Ectodermal cell (in vitro differentiated cells): ENCODE measurements around the gene KDF1.
A peak's percentile ranks its signal among the peaks of the same experiment; 100 is the strongest.

ENCODE experiments used
- H3K27ac ChIP-seq: 2 replicates; pipeline ENCODE4 v1.7.0; 2013; ENCODE audit warnings: mild to moderate bottlenecking, low read depth, low read length; ENCODE audit not compliant: insufficient read depth, poor library complexity, severe bottlenecking
- H3K27me3 ChIP-seq: 2 replicates; pipeline ENCODE4 v1.7.0; 2013; ENCODE audit warnings: mild to moderate bottlenecking, low read length; ENCODE audit not compliant: insufficient read depth, control insufficient read depth, poor library complexity, severe bottlenecking
- H3K36me3 ChIP-seq: one replicate; pipeline ENCODE4 v1.7.0; 2013; ENCODE audit warnings: low read length; ENCODE audit not compliant: control insufficient read depth, insufficient read depth
- H3K4me1 ChIP-seq: one replicate; pipeline ENCODE4 v1.7.0; 2013; ENCODE audit warnings: low read length; ENCODE audit not compliant: control insufficient read depth, insufficient read depth
- H3K4me3 ChIP-seq: 2 replicates; pipeline ENCODE4 v1.7.0; 2013; ENCODE audit warnings: low read depth, low read length, control low read depth; ENCODE audit not compliant: insufficient read depth
- H3K9me3 ChIP-seq: 2 replicates; pipeline ENCODE4 v1.7.0; 2013; ENCODE audit warnings: mild to moderate bottlenecking, low read length, moderate library complexity; ENCODE audit not compliant: control insufficient read depth
- WGBS, 2 experiments: methylation state at CpG; one replicate each; pipeline ENCODE4 v1.1.7; 2013; ENCODE audit warnings: missing lambda C conversion rate in 2 of 2; 5-methylcytosine and 5-hydroxymethylcytosine counted together

The KDF1 gene

GRCh38 chr1:26921540-26922430, 38.5 kb downstream of the KDF1 start, which contains the start of gene NUDC:
NUDC (plus strand) TSS chr1:26921743; CDS start chr1:26921849, 106 bp downstream.
- H3K36me3 ChIP-seq = peaks cover 22% of the 10 kb centered on the region
- H3K9me3 ChIP-seq = no peaks in the 10 kb centered on the region
- peak within 1 kb of the TSS; percentile 88 for H3K4me3 ChIP-seq
- 1% methylated on average over 83 of the region's 83 CpGs for WGBS, 2 experiments
- H3K4me1 ChIP-seq = peaks cover 11% of the 10 kb centered on the region
- no peaks in the 10 kb centered on the region for H3K27me3 ChIP-seq
- peak within 1 kb of the TSS; percentile 52 for H3K27ac ChIP-seq

GRCh38 chr1:26921126-26921539, 39.1 kb downstream of the KDF1 start:
- H3K27ac ChIP-seq = no peak overlapping the region
- peaks cover 16% of the 10 kb centered on the region for H3K36me3 ChIP-seq
- peak overlapping the region; percentile 88 for H3K4me3 ChIP-seq
- H3K4me1 ChIP-seq = peaks cover 11% of the 10 kb centered on the region
- H3K27me3 ChIP-seq = no peaks in the 10 kb centered on the region
- WGBS, 2 experiments = 31 to 40% methylated on average over 7 of the region's 7 CpGs
- H3K9me3 ChIP-seq = no peaks in the 10 kb centered on the region

- H3K27me3 ChIP-seq = no peaks in the 10 kb centered on the region
- no peaks in the 10 kb centered on the region for H3K4me1 ChIP-seq
- H3K9me3 ChIP-seq = no peaks in the 10 kb centered on the region
- H3K27ac ChIP-seq = no peak overlapping the region
- H3K36me3 ChIP-seq = no peaks in the 10 kb centered on the region
- H3K4me3 ChIP-seq = no peak overlapping the region
- WGBS, 2 experiments = 79 to 82% methylated on average over 5 of the region's 5 CpGs
Measured at GRCh38 chr1:26915204-26915842, 44.9 kb downstream of the KDF1 start.

GRCh38 chr1:26913754-26914619, 46.3 kb downstream of the KDF1 start, which contains the start of gene NR0B2:
NR0B2 (minus strand) TSS chr1:26913975; CDS start chr1:26913940, 35 bp downstream.
- H3K27ac ChIP-seq = no peak within 1 kb of the TSS
- no peaks in the 10 kb centered on the region for H3K9me3 ChIP-seq
- no peaks in the 10 kb centered on the region for H3K27me3 ChIP-seq
- 89 to 90% methylated on average over 16 of the region's 16 CpGs for WGBS, 2 experiments
- no peaks in the 10 kb centered on the region for H3K36me3 ChIP-seq
- H3K4me3 ChIP-seq = no peak within 1 kb of the TSS
- H3K4me1 ChIP-seq = no peaks in the 10 kb centered on the region

- H3K4me1 ChIP-seq = no peaks in the 10 kb centered on the region
- no peak overlapping the region for H3K4me3 ChIP-seq
- 90 to 91% methylated on average over 5 of the region's 5 CpGs for WGBS, 2 experiments
- H3K36me3 ChIP-seq = no peaks in the 10 kb centered on the region
- no peaks in the 10 kb centered on the region for H3K9me3 ChIP-seq
- H3K27me3 ChIP-seq = no peaks in the 10 kb centered on the region
- H3K27ac ChIP-seq = no peak overlapping the region
Measured at GRCh38 chr1:26913389-26913753, 46.9 kb downstream of the KDF1 start.

GRCh38 chr1:26912147-26912490, 48.1 kb downstream of the KDF1 start:
- Histone ChIP-seq H3K27me3 (no peaks in the 10 kb centered on the region), H3K9me3 (no peaks in the 10 kb centered on the region), H3K4me1 (no peaks in the 10 kb centered on the region), H3K27ac (no peak overlapping the region), H3K36me3 (no peaks in the 10 kb centered on the region), H3K4me3 (no peak overlapping the region)
- WGBS, 2 experiments = 77 to 83% methylated on average over 1 to 2 of the region's 2 CpGs

- Histone ChIP-seq H3K4me3 (no peak overlapping the region), H3K27ac (no peak overlapping the region), H3K9me3 (no peaks in the 10 kb centered on the region), H3K27me3 (no peaks in the 10 kb centered on the region), H3K36me3 (no peaks in the 10 kb centered on the region), H3K4me1 (no peaks in the 10 kb centered on the region)
- 89 to 90% methylated on average over 8 of the region's 8 CpGs for WGBS, 2 experiments
Measured at GRCh38 chr1:26911399-26912146, 48.7 kb downstream of the KDF1 start.

GRCh38 chr1:26910343-26911160, 49.7 kb downstream of the KDF1 start:
- H3K36me3 ChIP-seq = no peaks in the 10 kb centered on the region
- no peaks in the 10 kb centered on the region for H3K4me1 ChIP-seq
- no peak overlapping the region for H3K4me3 ChIP-seq
- no peak overlapping the region for H3K27ac ChIP-seq
- WGBS, 2 experiments = 87 to 91% methylated on average over 4 of the region's 4 CpGs
- H3K27me3 ChIP-seq = no peaks in the 10 kb centered on the region
- H3K9me3 ChIP-seq = no peaks in the 10 kb centered on the region

- Histone ChIP-seq H3K27ac (no peak overlapping the region), H3K9me3 (no peaks in the 10 kb centered on the region), H3K4me1 (no peaks in the 10 kb centered on the region), H3K4me3 (no peak overlapping the region), H3K27me3 (no peaks in the 10 kb centered on the region), H3K36me3 (no peaks in the 10 kb centered on the region)
- 86 to 95% methylated on average over 3 of the region's 3 CpGs for WGBS, 2 experiments
Measured at GRCh38 chr1:26909951-26910342, 50.3 kb downstream of the KDF1 start.
